Head of caudate nucleus (tissue), 42 donors: ENCODE data around the gene TMEM63A.
"Not testable (repeated sequence)": the region's sequence is repeated elsewhere in the genome, so short reads cannot be mapped to it uniquely, and the experiment has no call there.

Source experiments
- DNase-seq, 42 donors: peaks; one replicate each; pipeline versions ENCODE4 v3.0.0 to v3.0.0-alpha.2; 2020 to 2021; ENCODE audit warnings: mixed read lengths in 7 of 42
- intact Hi-C: fragments of 100-400 bp; cut with DNase I; formaldehyde crosslinking; loops from one replicate; pipeline ENCODE4 v1.15.0; 2022

The TMEM63A gene

GRCh38 chr1:225881959-225882693 lies at the start of gene TMEM63A:
TMEM63A (minus strand) TSS chr1:225882380; CDS start chr1:225877580, 4,800 bp downstream.
- intact Hi-C loops = no loop called here
- peak; percentile 77 to 95 (median 88) for DNase-seq

- intact Hi-C loops = no loop called here
- DNase-seq = no peak
Measured at GRCh38 chr1:225931270-225932136, 49.3 kb upstream of the TMEM63A start.

GRCh38 chr1:225930566-225930965 lies 48.4 kb upstream of the TMEM63A start:
- intact Hi-C loops = no loop called here
- DNase-seq = no peak

GRCh38 chr1:225929462-225929861 lies 47.3 kb upstream of the TMEM63A start:
- intact Hi-C loops, DNase-seq: not testable (repeated sequence)

- intact Hi-C loops = no loop called here
- DNase-seq = no peak
Measured at GRCh38 chr1:225928186-225929175, 46.3 kb upstream of the TMEM63A start.

GRCh38 chr1:225926551-225927113 lies 44.5 kb upstream of the TMEM63A start:
- DNase-seq = no peak
- intact Hi-C loops = no loop called here

- peak; percentile 89 to 98 (median 95) for DNase-seq
- intact Hi-C loops = loop anchor here (5.0 kb wide), 1 partner anchor 47 kb away; no protein-coding TSS in a partner anchor
Measured at GRCh38 chr1:225923692-225924555, 41.7 kb upstream of the TMEM63A start, which contains the start of gene PYCR2. PYCR2 (minus strand) TSS chr1:225924250; CDS start chr1:225924110, 140 bp downstream.

GRCh38 chr1:225923381-225923691 lies 41.2 kb upstream of the TMEM63A start:
- no peak for DNase-seq
- intact Hi-C loops = loop anchor here (5.0 kb wide), 1 partner anchor 46 kb away; no protein-coding TSS in a partner anchor

GRCh38 chr1:225921734-225922709 lies 39.8 kb upstream of the TMEM63A start:
- DNase-seq = no peak
- intact Hi-C loops = loop anchor here (5.0 kb wide), 1 partner anchor 45 kb away; no protein-coding TSS in a partner anchor

- intact Hi-C loops = loop anchor here (5.0 kb wide), 1 partner anchor 43 kb away; no protein-coding TSS in a partner anchor
- peak; percentile 80 to 98 (median 92) for DNase-seq
Measured at GRCh38 chr1:225919906-225920305, 37.7 kb upstream of the TMEM63A start.

GRCh38 chr1:225918280-225918679 lies 36.1 kb upstream of the TMEM63A start:
- DNase-seq = no peak
- intact Hi-C loops = no loop called here

GRCh38 chr1:225917536-225917935 lies 35.4 kb upstream of the TMEM63A start:
- intact Hi-C loops = no loop called here
- DNase-seq = no peak

- intact Hi-C loops = no loop called here
- no peak for DNase-seq
Measured at GRCh38 chr1:225917101-225917500, 34.9 kb upstream of the TMEM63A start.

- no peak for DNase-seq
- intact Hi-C loops = no loop called here
Measured at GRCh38 chr1:225915538-225915991, 33.4 kb upstream of the TMEM63A start.

- DNase-seq = no peak
- intact Hi-C loops = no loop called here
Measured at GRCh38 chr1:225914947-225915346, 32.8 kb upstream of the TMEM63A start.

GRCh38 chr1:225914391-225914790 lies 32.2 kb upstream of the TMEM63A start:
- intact Hi-C loops = no loop called here
- DNase-seq = no peak
